GM12801 (cell line): ENCODE measurements around the gene SLC5A3.

Source experiments
- CTCF ChIP-seq: IDR thresholded peaks from one replicate; pipeline ENCODE4 v1.5.1; 2011; ENCODE audit warnings: control low read depth; ENCODE audit not compliant: insufficient read length; ENCODE audit errors: extremely low read depth

Gene SLC5A3

GRCh38 chr21:34115160-34115559 is 41.8 kb downstream of the SLC5A3 start:
- no peak for TF ChIP-seq CTCF

- TF ChIP-seq CTCF = no peak
Measured at GRCh38 chr21:34116569-34116968, 43.2 kb downstream of the SLC5A3 start.

- no peak for TF ChIP-seq CTCF
Measured at GRCh38 chr21:34120867-34121266, 47.5 kb downstream of the SLC5A3 start.

GRCh38 chr21:34122047-34122446 is 48.7 kb downstream of the SLC5A3 start:
- no peak for TF ChIP-seq CTCF
